HCT116 (cell line): ENCODE results near the gene LIX1. TPM values are rescaled to one million over a fixed set of nuclear protein-coding genes. Genes with fewer than 3 reads are reported as not detected.

ENCODE experiments used
- ATAC-seq: fragments of 200-7000 bp; cut with Tn5 transposase; 2 replicates; pipeline ENCODE4 v1.9.1; 2020; ENCODE audit warnings: mild to moderate bottlenecking, moderate library complexity
- BruUV-seq: library from RNA; stranded (reverse); fragments of 400-500 nt; replicated peaks from 2 replicates; lab custom pipeline; 2021; lab: Mats Ljungman, UMichigan
- CTCF ChIA-PET: fragments of 300-600 bp; sonication (Branson Sonifier 250); formaldehyde crosslinking; loops from one replicate; lab custom pipeline; 2021; ENCODE audit warnings: antibody characterized with exemption; lab: Charles Lee
- POLR2A ChIA-PET: fragments of 300-600, 350-600 bp; sonication (Branson Sonifier 250); formaldehyde crosslinking; loops from one replicate; lab custom pipeline; 2021; ENCODE audit warnings: antibody characterized with exemption; lab: Charles Lee
- RAD21 ChIA-PET, 2 experiments: fragments of 300-600 bp; sonication (Branson Sonifier 250); formaldehyde crosslinking; loops; one replicate each; lab custom pipeline; 2023; ENCODE audit warnings: low total read pairs in 2 of 2; ENCODE audit not compliant: uncharacterized antibody in 2 of 2, unreplicated experiment in 2 of 2, low non-redundant PET in 1 of 2; lab: Charles Lee
- DNase-seq: peaks from one replicate; pipeline ENCODE4 v3.0.0-alpha.2; 2010; ENCODE audit warnings: low read depth, low spot score
- H2AFZ ChIP-seq: fragments of 200-600 bp; shearing (Covaris generic), sonication (generic); 2 replicates; pipeline ENCODE4 v1.6.1; 2017; ENCODE audit warnings: low read depth, mixed run types, mixed read lengths, antibody characterized with exemption, low read length; ENCODE audit not compliant: poor library complexity, severe bottlenecking
- H3K27ac ChIP-seq: 2 replicates; pipeline ENCODE4 v1.5.1; 2012; ENCODE audit warnings: low read depth, low read length
- H3K27me3 ChIP-seq: fragments of 200-600 bp; sonication (generic); 2 replicates; pipeline ENCODE4 v1.6.1; 2016; ENCODE audit warnings: mixed run types, low read length, mixed read lengths; ENCODE audit not compliant: insufficient read depth
- H3K36me3 ChIP-seq, 2 experiments: fragments of 200-500 bp in 1 of 2; fragments of 200-600 bp in 1 of 2; sonication (Bioruptor generic) in 1 of 2; sonication (generic) in 1 of 2; 2 replicates each; pipeline versions ENCODE4 v1.5.1 to v1.6.1; 2014 to 2016; ENCODE audit warnings: low read length in 2 of 2, inconsistent platforms in 1 of 2, mixed read lengths in 1 of 2, mixed run types in 1 of 2; ENCODE audit not compliant: insufficient read depth in 2 of 2, control insufficient read depth in 1 of 2
- H3K4me1 ChIP-seq, 2 experiments: fragments of 200-600 bp in 1 of 2; sonication (generic) in 1 of 2; 2 replicates each; pipeline versions ENCODE4 v1.5.1 to v1.6.1; 2012 to 2017; ENCODE audit warnings: low read length in 2 of 2, inconsistent platforms in 1 of 2, mild to moderate bottlenecking in 1 of 2, mixed read lengths in 1 of 2, mixed run types in 1 of 2, moderate library complexity in 1 of 2; ENCODE audit not compliant: insufficient read depth in 2 of 2, control insufficient read depth in 1 of 2
- H3K4me2 ChIP-seq: fragments of 200-600 bp; sonication (generic); 2 replicates; pipeline ENCODE4 v1.6.1; 2017; ENCODE audit warnings: mixed run types, low read length, mixed read lengths
- H3K4me3 ChIP-seq, 2 experiments: fragments of 200-600 bp in 1 of 2; sonication (generic) in 1 of 2; replicated peaks in 1 of 2; 2 replicates each; pipeline ENCODE4 v1.5.1; 2011 to 2016; ENCODE audit warnings: low read length in 2 of 2, control low read depth in 1 of 2, low read depth in 1 of 2, mild to moderate bottlenecking in 1 of 2, mixed read lengths in 1 of 2, mixed run types in 1 of 2
- H3K79me2 ChIP-seq: fragments of 200-600 bp; sonication (generic); 2 replicates; pipeline ENCODE4 v1.6.1; 2017; ENCODE audit warnings: mild to moderate bottlenecking, mixed run types, low read length, moderate library complexity, mixed read lengths; ENCODE audit not compliant: insufficient read depth
- H3K9ac ChIP-seq: fragments of 200-600 bp; sonication (generic); 2 replicates; pipeline ENCODE4 v1.6.1; 2016; ENCODE audit warnings: low read length, mixed read lengths
- H3K9me2 ChIP-seq: fragments of 200-600 bp; sonication (generic), shearing (Covaris generic); 2 replicates; pipeline ENCODE4 v1.6.1; 2017; ENCODE audit warnings: mixed run types, mild to moderate bottlenecking, moderate library complexity; ENCODE audit not compliant: insufficient read depth
- H3K9me3 ChIP-seq, 2 experiments: fragments of 200-500 bp in 1 of 2; fragments of 200-600 bp in 1 of 2; sonication (Bioruptor generic) in 1 of 2; sonication (generic) in 1 of 2; 2 replicates each; pipeline ENCODE4 v1.6.1; 2014 to 2017; ENCODE audit warnings: low read length in 2 of 2, mixed read lengths in 2 of 2, inconsistent platforms in 1 of 2, low read depth in 1 of 2, mild to moderate bottlenecking in 1 of 2, mixed run types in 1 of 2, moderate library complexity in 1 of 2; ENCODE audit not compliant: control insufficient read depth in 1 of 2, insufficient read depth in 1 of 2
- H4K20me1 ChIP-seq: fragments of 200-600 bp; sonication (generic), shearing (Covaris generic); 2 replicates; pipeline ENCODE4 v1.6.1; 2017; ENCODE audit warnings: mixed run types, mild to moderate bottlenecking, moderate library complexity; ENCODE audit not compliant: insufficient read depth
- CEBPB ChIP-seq: IDR thresholded peaks from 2 replicates; pipeline ENCODE4 v1.6.1; 2012; ENCODE audit warnings: low read depth
- EGR1 ChIP-seq: IDR thresholded peaks from 2 replicates; pipeline ENCODE4 v1.6.1; 2012; ENCODE audit warnings: low read depth
- ELF1 ChIP-seq: IDR thresholded peaks from 2 replicates; pipeline ENCODE4 v1.6.1; 2012; ENCODE audit warnings: low read depth, borderline replicate concordance
- EZH2 ChIP-seq: fragments of 200-600 bp; sonication (generic); IDR thresholded peaks from 2 replicates; pipeline ENCODE4 v1.6.1; 2017; ENCODE audit warnings: antibody characterized with exemption, mixed run types
- EZH2phosphoT487 ChIP-seq: fragments of 200-600 bp; IDR thresholded peaks from 2 replicates; pipeline ENCODE4 v1.6.1; 2018; ENCODE audit warnings: antibody characterized with exemption, borderline replicate concordance
- FOSL1 ChIP-seq: IDR thresholded peaks from 2 replicates; pipeline ENCODE4 v1.6.1; 2012; ENCODE audit warnings: low read depth
- JUND ChIP-seq: IDR thresholded peaks from 2 replicates; pipeline ENCODE4 v1.6.1; 2012
- POLR2A ChIP-seq: IDR thresholded peaks from 2 replicates; pipeline ENCODE4 v1.7.0; 2011; ENCODE audit warnings: borderline replicate concordance; ENCODE audit not compliant: insufficient read depth, insufficient read length; ENCODE audit errors: extremely low read depth
- SIN3A ChIP-seq: IDR thresholded peaks from 2 replicates; pipeline ENCODE4 v1.6.1; 2012; ENCODE audit warnings: low read depth
- SP1 ChIP-seq: IDR thresholded peaks from 2 replicates; pipeline ENCODE4 v1.6.1; 2012; ENCODE audit warnings: low read depth
- SRF ChIP-seq: IDR thresholded peaks from 2 replicates; pipeline ENCODE4 v1.6.1; 2012; ENCODE audit warnings: low read depth
- TCF7L2 ChIP-seq: IDR thresholded peaks from 2 replicates; pipeline ENCODE4 v1.7.0; 2011; ENCODE audit warnings: borderline replicate concordance, inconsistent platforms; ENCODE audit not compliant: insufficient read depth, insufficient read length; ENCODE audit errors: extremely low read depth
- YY1 ChIP-seq: IDR thresholded peaks from 2 replicates; pipeline ENCODE4 v1.6.1; 2011; ENCODE audit warnings: low read length, low read depth, moderate library complexity, mild to moderate bottlenecking; ENCODE audit not compliant: insufficient replicate concordance; ENCODE audit errors: extremely low read depth
- ZFX ChIP-seq: fragments of 450-650 bp; IDR thresholded peaks from 2 replicates; pipeline ENCODE4 v1.6.1; 2017
- ZNF274 ChIP-seq: fragments of 200-500 bp; sonication (Bioruptor generic); IDR thresholded peaks from 2 replicates; pipeline ENCODE4 v1.6.1; 2014; ENCODE audit warnings: mild to moderate bottlenecking, low read depth, low read length, inconsistent platforms
- intact Hi-C: fragments of 100-400 bp; cut with micrococcal nuclease; formaldehyde crosslinking; loops from 2 replicates; pipeline ENCODE4 v1.10.0; 2022
- total RNA-seq: library from RNA; stranded (reverse); gene quantifications from one replicate; pipeline ENCODE4 v1.2.1, GENCODE V29; 2021; ENCODE audit not compliant: unreplicated experiment

LIX1 gene
- total RNA-seq, 1 experiment from 2014 or later: not detected

DNA sequence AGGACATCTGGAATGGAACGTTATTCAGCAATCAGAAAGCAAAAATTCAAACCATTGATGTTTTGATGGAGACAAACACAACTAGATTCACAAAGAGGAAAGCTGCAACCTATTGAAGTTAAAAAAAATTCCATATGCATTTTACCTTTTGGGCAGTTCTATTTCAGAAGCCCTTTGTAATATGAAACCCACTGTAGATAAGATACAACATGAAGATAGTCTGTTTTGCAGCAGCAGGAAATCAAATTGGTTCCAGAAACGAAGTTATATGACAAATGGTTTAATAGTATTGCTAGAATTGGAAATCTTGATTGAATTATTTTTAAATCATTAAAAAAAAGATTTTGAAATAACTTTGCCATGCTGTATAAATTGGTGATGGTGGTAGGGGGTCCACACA, 872 bp downstream of the LIX1 start:
- H3K9me2 ChIP-seq: no peaks in the 10 kb centered on the region
- TF ChIP-seq ELF1: no peak
- TF ChIP-seq FOSL1: no peak
- no peak for TF ChIP-seq SRF
- TF ChIP-seq EZH2: no peak
- TF ChIP-seq TCF7L2: no peak
- TF ChIP-seq CEBPB: no peak
- TF ChIP-seq EZH2phosphoT487: no peak
- TF ChIP-seq SP1: no peak
- TF ChIP-seq POLR2A: no peak
- TF ChIP-seq EGR1: no peak
- no peak for TF ChIP-seq YY1
- no peak for TF ChIP-seq ZFX
- TF ChIP-seq ZNF274: no peak
- no peak for TF ChIP-seq SIN3A
- TF ChIP-seq JUND: no peak
- H2AFZ ChIP-seq: no peak overlapping the region
- H4K20me1 ChIP-seq: no peaks in the 10 kb centered on the region
- ChIA-PET CTCF (interaction anchor here (1.7 to 3.9 kb wide), 5 partner anchors 144 to 528 kb away, joined by 5 to 35 read pairs (median 17); no protein-coding TSS in a partner anchor), POLR2A (interaction anchor here (0.5 kb wide), 1 partner anchor 38 kb away, joined by 3 read pairs; no protein-coding TSS in a partner anchor), RAD21 (no interaction called here)
- H3K4me2 ChIP-seq: no peak overlapping the region
- no peaks in the 10 kb centered on the region for H3K9me3 ChIP-seq
- no peaks in the 10 kb centered on the region for H3K27me3 ChIP-seq
- no peaks in the 10 kb centered on the region for H3K4me1 ChIP-seq
- DNase-seq (no peak), ATAC-seq (no peak)
- H3K4me3 ChIP-seq: no peak overlapping the region
- no peak overlapping the region for H3K27ac ChIP-seq
- intact Hi-C loops: loop anchor here (5.0 kb wide), 2 partner anchors 144 to 389 kb away; no protein-coding TSS in a partner anchor
- H3K9ac ChIP-seq: no peak overlapping the region
- no TSS peak for BruUV-seq
- no peaks in the 10 kb centered on the region for H3K36me3 ChIP-seq
- no peaks in the 10 kb centered on the region for H3K79me2 ChIP-seq
